Superior temporal gyrus (tissue), 1 donor: ENCODE data around the gene NCOA5.

Experiments
- DNase-seq: peaks from one replicate; pipeline ENCODE4 v3.0.0-alpha.2; 2016; ENCODE audit errors: extremely low spot score

Gene NCOA5

GRCh38 chr20:46040902-46041535 is 48.7 kb downstream of the NCOA5 start:
- peak; percentile 19 for DNase-seq

- no peak for DNase-seq
Measured at GRCh38 chr20:46037036-46037435, 52.7 kb downstream of the NCOA5 start.

- no peak for DNase-seq
Measured at GRCh38 chr20:46036370-46036769, 53.4 kb downstream of the NCOA5 start.

GRCh38 chr20:46035713-46036112 is 54.0 kb downstream of the NCOA5 start:
- DNase-seq: no peak

GRCh38 chr20:46035253-46035652 is 54.5 kb downstream of the NCOA5 start:
- DNase-seq: no peak

- no peak for DNase-seq
Measured at GRCh38 chr20:46034039-46034438, 55.7 kb downstream of the NCOA5 start.

- DNase-seq: peak; percentile 28
Measured at GRCh38 chr20:46031701-46032254, 58.0 kb downstream of the NCOA5 start.

- DNase-seq: peak; percentile 30
Measured at GRCh38 chr20:46031014-46031569, 58.7 kb downstream of the NCOA5 start.

GRCh38 chr20:46030284-46031013 is 59.3 kb downstream of the NCOA5 start:
- DNase-seq: no peak

- peak; percentile 29 for DNase-seq
Measured at GRCh38 chr20:46028772-46029371, 60.9 kb downstream of the NCOA5 start, which contains the start of gene SLC12A5. TSS of gene SLC12A5 (plus strand) at chr20:46029215. CDS start at chr20:46029345, 130 bp downstream.

- no peak for DNase-seq
Measured at GRCh38 chr20:46028110-46028509, 61.7 kb downstream of the NCOA5 start.

- DNase-seq: peak; percentile 47
Measured at GRCh38 chr20:46027245-46027853, 62.4 kb downstream of the NCOA5 start.

- no peak for DNase-seq
Measured at GRCh38 chr20:46025376-46025783, 64.4 kb downstream of the NCOA5 start.

- no peak for DNase-seq
Measured at GRCh38 chr20:46023999-46024398, 65.8 kb downstream of the NCOA5 start.

GRCh38 chr20:46023148-46023484 is 66.6 kb downstream of the NCOA5 start:
- DNase-seq: no peak

- DNase-seq: peak; percentile 82
Measured at GRCh38 chr20:46022411-46023147, 67.2 kb downstream of the NCOA5 start.

- DNase-seq: no peak
Measured at GRCh38 chr20:46021361-46022359, 68.1 kb downstream of the NCOA5 start.

- DNase-seq: no peak
Measured at GRCh38 chr20:46020555-46020954, 69.2 kb downstream of the NCOA5 start.

- DNase-seq: no peak
Measured at GRCh38 chr20:46018611-46019010, 71.2 kb downstream of the NCOA5 start.

- no peak for DNase-seq
Measured at GRCh38 chr20:46018112-46018511, 71.7 kb downstream of the NCOA5 start.
